ENCODE results near the gene LGR6.
A peak's percentile ranks its signal among the peaks of the same experiment; 100 is the strongest.

The LGR6 gene

GRCh38 chr1:202220733-202221132, 27.1 kb downstream of the LGR6 start:
- DNase-seq (ENCODE audit: low read depth): no peak

GRCh38 chr1:202221911-202222909, 28.6 kb downstream of the LGR6 start:
- no peak for DNase-seq (ENCODE audit: low read depth)

- no peak for DNase-seq (ENCODE audit: low read depth)
Observed at GRCh38 chr1:202223121-202223860, 29.7 kb downstream of the LGR6 start.

- DNase-seq (ENCODE audit: low read depth): no peak
Observed at GRCh38 chr1:202224453-202224852, 30.9 kb downstream of the LGR6 start.

GRCh38 chr1:202225131-202225530, 31.5 kb downstream of the LGR6 start:
- DNase-seq (ENCODE audit: low read depth): no peak

GRCh38 chr1:202227053-202227672, 33.6 kb downstream of the LGR6 start:
- DNase-seq (ENCODE audit: low read depth): no peak

GRCh38 chr1:202227997-202228401, 34.4 kb downstream of the LGR6 start:
- no peak for DNase-seq (ENCODE audit: low read depth)

- DNase-seq (ENCODE audit: low read depth): no peak
Observed at GRCh38 chr1:202228484-202229122, 35.0 kb downstream of the LGR6 start.

- DNase-seq (ENCODE audit: low read depth): no peak
Observed at GRCh38 chr1:202229376-202229775, 35.8 kb downstream of the LGR6 start.

GRCh38 chr1:202230061-202230938, 36.7 kb downstream of the LGR6 start:
- no peak for DNase-seq (ENCODE audit: low read depth)

- no peak for DNase-seq (ENCODE audit: low read depth)
Observed at GRCh38 chr1:202230939-202231645, 37.5 kb downstream of the LGR6 start.

- no peak for DNase-seq (ENCODE audit: low read depth)
Observed at GRCh38 chr1:202233171-202233570, 39.6 kb downstream of the LGR6 start.

GRCh38 chr1:202233804-202234203, 40.2 kb downstream of the LGR6 start:
- DNase-seq (ENCODE audit: low read depth): no peak

- peak; percentile 15 for DNase-seq (ENCODE audit: low read depth)
Observed at GRCh38 chr1:202234331-202235002, 40.9 kb downstream of the LGR6 start.

- DNase-seq (ENCODE audit: low read depth): no peak
Observed at GRCh38 chr1:202235003-202235660, 41.5 kb downstream of the LGR6 start.

- peak; percentile 70 for DNase-seq (ENCODE audit: low read depth)
Observed at GRCh38 chr1:202235856-202236837, 42.5 kb downstream of the LGR6 start.

GRCh38 chr1:202237052-202237451, 43.5 kb downstream of the LGR6 start:
- no peak for DNase-seq (ENCODE audit: low read depth)

GRCh38 chr1:202238914-202239313, 45.3 kb downstream of the LGR6 start:
- no peak for DNase-seq (ENCODE audit: low read depth)

Data from GM04503 (cell line).